SK-N-DZ (cell line): ENCODE measurements around the gene GPR107.

ENCODE experiments used
- DNase-seq: peaks from one replicate; pipeline ENCODE4 v3.0.0-alpha.2; 2015; ENCODE audit warnings: low spot score

The GPR107 gene

GRCh38 chr9:130137081-130137640 lies 83.5 kb downstream of the GPR107 start:
- DNase-seq: no peak

GRCh38 chr9:130137641-130138081 lies 84.0 kb downstream of the GPR107 start:
- DNase-seq: no peak

DNA sequence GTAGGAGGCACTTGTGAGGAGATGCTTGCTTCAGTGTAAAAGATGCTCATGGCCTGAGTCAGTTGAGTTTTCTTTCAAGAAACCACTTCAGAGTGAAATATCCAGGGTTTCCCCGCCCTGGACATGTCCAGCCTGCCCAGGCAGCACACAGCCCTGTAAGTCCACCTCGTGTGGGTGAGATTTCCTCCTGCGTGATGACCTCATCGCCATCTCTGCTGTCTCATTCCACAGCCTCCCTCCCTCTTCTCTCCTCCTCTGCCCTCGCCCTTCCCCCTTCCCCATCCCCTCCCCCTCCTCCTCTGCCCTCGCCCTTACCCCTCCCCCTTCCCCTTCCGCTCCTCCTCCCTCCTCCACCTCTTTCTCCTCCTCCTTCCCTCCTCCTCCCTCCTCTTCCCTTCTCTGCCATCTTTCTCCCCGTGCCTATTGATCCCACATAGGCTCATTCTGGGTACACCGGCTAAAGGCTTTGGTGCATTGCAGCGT lies 84.5 kb downstream of the GPR107 start:
- DNase-seq: peak; percentile 41

DNA sequence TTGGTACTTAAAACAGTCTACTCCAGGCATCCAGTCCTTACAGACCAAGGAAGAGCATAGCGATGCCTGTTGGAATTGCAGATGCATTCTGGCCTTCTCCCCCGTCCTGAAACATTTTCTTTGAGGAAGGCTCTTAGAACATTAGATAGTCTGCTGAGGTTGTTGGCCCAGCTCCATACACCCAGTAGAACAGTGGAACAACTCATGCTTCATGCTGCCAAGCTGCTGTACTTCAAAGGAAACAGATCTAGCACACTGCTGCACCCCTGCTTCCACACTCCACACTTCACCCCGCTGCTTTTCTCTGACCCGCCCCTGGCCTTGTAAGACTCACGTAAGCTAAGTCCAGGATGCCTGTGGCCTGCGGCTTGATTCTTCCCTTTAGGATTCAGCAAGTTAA lies 85.1 kb downstream of the GPR107 start:
- peak; percentile 41 for DNase-seq

DNA sequence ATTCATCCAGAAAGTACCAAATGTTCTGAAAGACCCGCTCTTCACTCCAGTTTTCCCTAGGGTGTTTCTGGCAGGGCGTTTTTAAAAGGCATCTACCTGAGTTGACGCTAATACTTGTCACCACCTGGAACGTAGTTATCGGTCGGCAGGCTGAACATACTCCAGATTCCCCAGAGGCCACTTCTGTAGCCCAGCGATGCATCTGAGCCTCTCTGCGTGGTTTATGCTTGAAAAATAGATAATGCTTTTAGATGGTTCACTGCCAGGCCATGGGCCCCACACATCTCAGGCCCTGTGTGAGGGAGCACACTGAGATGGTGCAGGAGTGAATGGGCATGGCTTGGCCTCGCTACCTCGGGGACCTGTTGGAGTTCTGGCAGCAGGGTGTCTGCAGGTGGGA lies 85.5 kb downstream of the GPR107 start:
- DNase-seq: peak; percentile 58

DNA sequence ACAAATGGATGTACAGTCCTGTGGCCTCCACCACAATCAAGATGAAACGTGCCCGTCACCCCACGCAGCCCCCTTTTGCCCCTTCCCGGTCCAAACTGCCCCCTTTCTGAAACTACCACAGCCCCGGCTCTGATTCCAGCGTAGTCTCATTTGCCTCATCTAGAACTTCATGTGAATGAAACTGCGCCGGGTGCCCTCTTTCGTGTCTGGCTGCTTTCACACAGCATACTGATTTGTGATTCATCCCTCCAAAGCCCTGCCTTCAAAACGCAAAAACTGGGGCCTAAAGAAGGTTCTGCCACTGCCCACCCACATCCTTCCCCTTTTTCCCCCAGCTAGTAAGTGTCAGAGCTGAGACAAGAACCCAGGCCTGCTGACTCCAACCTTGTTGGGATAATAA lies 87.0 kb downstream of the GPR107 start:
- no peak for DNase-seq

DNA sequence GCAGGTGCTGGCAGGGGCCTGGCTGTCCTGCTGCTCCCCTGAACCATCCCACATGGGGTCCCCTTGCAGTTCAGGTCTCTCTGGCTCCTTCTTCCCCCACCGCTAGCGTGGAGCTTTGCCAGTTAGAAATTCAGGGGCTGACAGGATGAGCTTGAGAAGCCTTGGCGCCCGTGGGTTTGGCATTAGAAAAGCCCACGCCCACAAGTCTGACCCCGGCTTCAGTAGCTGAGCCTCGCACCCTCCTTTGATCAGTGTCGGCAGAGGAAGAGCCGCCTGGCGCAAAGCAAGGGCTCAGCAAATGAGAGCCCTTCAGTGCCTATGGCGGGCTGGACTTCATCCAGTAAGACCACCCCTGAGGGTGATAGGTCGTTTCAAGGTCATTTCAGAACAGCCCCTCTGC lies 88.3 kb downstream of the GPR107 start:
- no peak for DNase-seq

GRCh38 chr9:130142641-130143040 lies 88.9 kb downstream of the GPR107 start:
- peak; percentile 68 for DNase-seq

DNA sequence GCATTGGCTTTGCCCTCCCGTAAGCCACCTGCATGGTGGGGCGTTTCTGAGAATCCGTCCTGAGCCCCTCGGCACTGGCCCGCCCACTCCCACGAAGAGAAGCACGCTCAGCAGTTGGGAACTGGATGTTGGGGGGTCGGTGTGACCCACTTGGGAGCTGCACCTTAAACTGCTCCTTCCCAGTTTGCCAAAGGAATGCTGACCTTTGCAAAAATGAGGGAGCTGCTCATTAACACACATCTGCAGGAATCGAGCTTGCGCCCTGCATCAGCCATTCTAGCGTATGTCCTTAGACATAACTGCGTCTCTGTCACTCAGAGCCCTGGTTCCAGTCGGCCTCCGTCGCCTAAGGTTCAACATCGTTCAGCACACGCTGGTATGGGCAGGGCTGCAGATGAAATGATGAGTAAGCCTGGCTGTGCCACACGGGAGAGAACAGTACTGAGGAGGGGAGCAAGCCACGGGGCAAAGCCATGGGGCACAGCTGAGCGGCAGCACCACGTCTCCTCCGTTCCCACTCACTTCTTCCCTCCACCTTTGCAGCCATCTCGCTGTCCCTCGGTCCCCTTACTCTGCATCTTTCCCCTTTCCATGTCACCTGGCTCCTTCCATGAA lies 89.7 kb downstream of the GPR107 start:
- no peak for DNase-seq

GRCh38 chr9:130143958-130144366 lies 90.3 kb downstream of the GPR107 start:
- no peak for DNase-seq

DNA sequence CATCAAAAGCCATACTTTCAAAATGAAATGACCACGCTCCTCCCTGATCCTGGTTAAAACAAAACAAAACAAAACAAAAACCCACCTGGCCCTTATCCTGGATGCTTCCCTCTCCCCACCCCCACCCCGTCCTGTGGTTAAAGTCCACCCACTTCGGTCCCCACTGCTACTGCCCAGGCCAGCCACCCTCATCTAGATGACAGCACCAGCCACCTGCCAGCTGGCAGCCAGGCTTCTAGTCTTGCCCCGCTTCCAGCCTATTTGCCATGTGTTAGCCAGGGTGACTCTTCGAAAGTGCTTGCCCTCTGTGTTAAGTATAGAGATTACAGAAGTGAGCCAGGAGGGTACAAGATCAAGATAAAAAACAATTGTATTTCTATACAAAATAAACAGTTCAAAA lies 91.0 kb downstream of the GPR107 start:
- DNase-seq: no peak

DNA sequence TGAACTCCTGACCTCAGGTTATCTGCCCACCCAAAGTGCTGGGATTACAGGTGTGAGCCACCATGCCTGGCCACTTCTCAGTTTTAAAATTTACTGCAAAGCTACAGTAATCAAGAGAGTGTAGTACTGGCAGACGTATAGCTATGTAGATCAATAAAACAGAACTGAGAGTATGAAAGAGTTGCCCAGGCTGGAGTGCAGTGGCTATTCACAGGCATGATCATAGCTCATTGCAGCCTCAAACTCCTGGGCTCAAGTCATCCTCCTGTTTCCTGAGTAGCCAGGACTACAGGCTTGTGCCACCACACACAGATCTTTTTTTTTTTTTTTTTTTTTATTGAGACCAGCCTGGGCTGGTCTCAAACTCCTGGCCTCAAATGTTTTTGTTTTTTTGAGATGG lies 92.0 kb downstream of the GPR107 start:
- no peak for DNase-seq

GRCh38 chr9:130147198-130147597 lies 93.5 kb downstream of the GPR107 start:
- no peak for DNase-seq

DNA sequence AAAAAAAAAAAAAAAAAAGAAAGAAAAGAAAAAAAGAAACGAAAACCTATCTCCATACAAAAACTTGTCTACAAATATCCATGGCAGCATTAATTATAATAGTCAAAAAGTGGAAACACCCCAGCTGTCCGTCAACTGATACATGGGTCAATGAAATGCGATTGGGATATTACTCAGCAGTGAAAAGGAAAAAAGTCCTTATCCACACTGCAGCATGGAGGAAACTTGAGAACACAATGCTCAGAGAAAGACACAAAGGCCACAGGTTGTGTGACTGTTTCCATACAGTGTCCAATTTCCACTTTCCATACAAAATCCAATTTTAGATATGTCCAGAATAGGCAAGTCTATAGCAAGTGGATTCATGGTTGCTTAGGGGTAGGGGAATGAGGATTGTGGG lies 94.2 kb downstream of the GPR107 start:
- no peak for DNase-seq

DNA sequence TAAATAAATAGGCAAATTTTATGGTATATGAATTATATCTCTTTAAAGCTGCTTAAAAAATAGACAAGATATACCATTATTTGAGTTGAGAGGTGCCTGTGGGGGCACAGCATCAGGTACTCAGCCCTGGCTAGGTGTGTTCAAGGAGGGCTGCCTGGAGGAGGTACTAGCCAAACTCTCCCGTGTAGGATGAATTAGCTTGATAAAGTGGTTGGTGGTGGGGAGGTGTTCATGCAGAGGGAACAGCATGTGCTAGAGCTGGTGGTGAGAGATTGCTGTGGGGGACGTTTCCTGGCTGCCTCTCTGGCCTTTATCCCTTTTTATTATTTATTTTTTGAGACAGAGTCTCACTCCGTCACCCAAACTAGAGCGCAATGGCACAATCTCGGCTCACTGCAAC lies 95.3 kb downstream of the GPR107 start:
- DNase-seq: no peak

- DNase-seq: no peak
Measured at GRCh38 chr9:130149654-130150286, 96.1 kb downstream of the GPR107 start.

DNA sequence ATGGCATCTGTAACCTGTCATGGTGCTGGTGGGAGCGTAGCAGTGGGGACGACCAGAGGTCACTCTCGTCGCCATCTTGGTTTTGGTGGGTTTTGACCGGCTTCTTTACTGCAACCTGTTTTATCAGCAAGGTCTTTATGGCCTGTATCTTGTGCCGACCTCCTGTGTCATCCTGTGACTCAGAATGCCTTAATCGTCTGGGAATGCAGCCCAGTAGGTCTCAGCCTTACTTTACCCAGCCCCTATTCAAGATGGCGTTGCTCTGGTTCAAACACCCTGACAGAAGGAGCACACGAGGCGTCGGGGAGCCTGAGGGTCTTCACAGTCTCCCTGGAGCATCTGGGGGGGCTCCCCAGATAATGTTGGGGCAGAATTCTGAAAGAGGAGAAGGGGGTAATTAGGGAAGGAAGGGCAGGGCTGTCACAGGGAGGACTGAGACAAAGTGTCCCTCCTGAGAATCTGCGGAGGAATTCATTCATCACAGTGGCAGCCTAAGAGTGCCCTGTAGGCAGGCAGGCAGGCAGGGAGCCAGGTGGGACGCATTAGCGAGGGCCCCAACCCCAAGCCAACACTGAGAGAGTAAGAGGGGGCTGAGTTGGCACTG lies 97.2 kb downstream of the GPR107 start:
- DNase-seq: no peak

DNA sequence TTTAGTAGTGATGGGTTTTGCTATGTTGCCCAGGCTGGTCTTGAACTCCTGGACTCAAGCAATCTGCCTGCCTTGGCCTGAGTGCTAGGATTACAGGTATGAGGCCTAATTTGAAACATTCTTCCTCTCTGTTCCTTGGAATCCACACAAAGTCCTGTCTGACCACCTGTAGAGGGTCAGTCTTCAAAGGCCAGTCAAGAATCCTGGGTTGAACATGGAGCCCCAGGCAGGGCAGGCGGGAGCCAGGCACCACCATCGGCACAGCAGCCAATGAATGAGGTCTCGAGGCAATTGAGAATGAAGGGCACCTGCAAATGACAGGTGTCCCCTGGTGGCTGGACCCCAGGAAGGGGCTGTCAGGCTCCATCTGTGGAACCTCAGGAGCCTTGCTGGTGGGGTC lies 101.1 kb downstream of the GPR107 start:
- DNase-seq: no peak

GRCh38 chr9:130155647-130156046 lies 101.9 kb downstream of the GPR107 start:
- no peak for DNase-seq

DNA sequence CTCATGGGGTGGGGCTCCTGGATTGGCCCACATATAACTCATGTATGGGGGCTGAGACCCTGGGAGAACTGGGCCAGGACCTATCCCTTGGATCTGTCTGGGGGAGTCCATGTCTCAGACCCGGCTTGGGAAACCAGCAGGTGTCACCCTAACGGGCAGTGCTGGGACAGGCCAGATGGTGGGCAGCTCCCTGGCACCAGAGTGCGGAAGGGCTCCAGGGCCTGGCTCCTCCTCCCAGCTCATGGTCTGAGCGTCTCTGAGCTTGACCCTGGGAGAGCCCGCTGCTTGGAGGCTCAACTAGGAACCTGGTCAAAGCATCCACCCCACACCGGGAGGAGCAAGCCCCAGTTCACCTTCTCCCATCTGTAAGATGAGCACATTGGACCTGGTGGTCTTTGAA lies 103.0 kb downstream of the GPR107 start:
- no peak for DNase-seq

DNA sequence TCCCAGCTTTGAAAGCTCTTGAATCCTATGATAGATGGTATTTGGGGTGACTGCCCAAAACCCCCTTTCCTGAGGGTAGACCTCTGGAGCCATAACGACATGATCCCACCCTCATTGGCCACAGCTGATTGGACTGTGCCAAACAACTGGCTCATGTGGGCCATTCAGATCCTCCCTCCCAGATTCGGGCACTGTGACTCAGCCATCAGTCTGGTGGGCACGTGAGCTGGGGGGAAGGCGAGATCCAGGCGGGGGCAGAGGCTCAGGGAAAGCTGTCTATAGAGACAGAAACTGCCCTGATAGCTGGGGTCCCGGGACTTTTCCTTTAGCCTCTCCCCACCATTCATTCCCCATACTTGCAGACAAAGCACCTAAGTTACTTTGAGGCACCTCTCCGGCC lies 103.4 kb downstream of the GPR107 start:
- no peak for DNase-seq

GRCh38 chr9:130158001-130158400 lies 104.3 kb downstream of the GPR107 start:
- DNase-seq: no peak

GRCh38 chr9:130159057-130159456 lies 105.4 kb downstream of the GPR107 start:
- DNase-seq: no peak
